GM12878 (cell line): ENCODE measurements around the gene RNF40. TPM values are rescaled to one million over a fixed set of nuclear protein-coding genes. Genes with fewer than 3 reads are reported as not detected.

Experiments
- ATAC-seq: fragments of 200-7000 bp; cut with Tn5 transposase; 3 replicates; pipeline ENCODE4 v1.9.1; 2020; ENCODE audit warnings: mild to moderate bottlenecking, moderate library complexity
- BruUV-seq: library from RNA; stranded (reverse); fragments of 400-500 nt; replicated peaks from 2 replicates; lab custom pipeline; 2021; lab: Mats Ljungman, UMichigan
- CTCF ChIA-PET: fragments of 300-600 bp; sonication (Branson Sonifier 250); formaldehyde crosslinking; extraction: SDS; loops from one replicate; lab custom pipeline; 2021; ENCODE audit warnings: inconsistent platforms; lab: Yijun Ruan, JAX
- POLR2A ChIA-PET: fragments of 350-600 bp; formaldehyde crosslinking; extraction: SDS; loops from one replicate; lab custom pipeline; 2021; ENCODE audit warnings: inconsistent platforms; lab: Charles Lee
- RAD21 ChIA-PET: fragments of 300-600 bp; sonication (Branson Sonifier 250); formaldehyde crosslinking; loops from one replicate; lab custom pipeline; 2023; ENCODE audit warnings: antibody characterized with exemption; ENCODE audit not compliant: unreplicated experiment; lab: Charles Lee
- SMC1A ChIA-PET: fragments of 300-600 bp; sonication (Branson Sonifier 250); formaldehyde crosslinking; loops from one replicate; lab custom pipeline; 2023; ENCODE audit not compliant: unreplicated experiment, uncharacterized antibody; lab: Charles Lee
- DNase-seq: peaks from one replicate; pipeline ENCODE4 v3.0.0-alpha.2; 2011; ENCODE audit warnings: low read depth, low spot score
- FAIRE-seq: peaks from 3 replicates; lab custom pipeline; 2011; peaks lifted over from hg19 to GRCh38; lab: Jason Lieb, UNC
- H2AFZ ChIP-seq: 2 replicates; pipeline ENCODE4 v1.6.0; 2011; ENCODE audit warnings: low read depth, low read length, control low read depth; ENCODE audit not compliant: control insufficient read depth
- H3K27ac ChIP-seq: 2 replicates; pipeline ENCODE4 v1.5.1; 2011; ENCODE audit warnings: control low read depth; ENCODE audit not compliant: control insufficient read depth, insufficient read depth
- H3K27me3 ChIP-seq, 2 experiments: replicated peaks in 1 of 2; 2 replicates each; pipeline versions ENCODE4 v1.6.0 to v1.6.1; 2011; ENCODE audit warnings: low read length in 1 of 2; ENCODE audit not compliant: control insufficient read depth in 2 of 2, insufficient read depth in 2 of 2
- H3K36me3 ChIP-seq, 2 experiments: 2 replicates each; pipeline ENCODE4 v1.5.1; 2011; ENCODE audit warnings: low read length in 1 of 2; ENCODE audit not compliant: control insufficient read depth in 2 of 2, insufficient read depth in 2 of 2
- H3K4me1 ChIP-seq: 2 replicates; pipeline ENCODE4 v1.6.1; 2011; ENCODE audit warnings: mild to moderate bottlenecking, low read length, moderate library complexity, mixed read lengths; ENCODE audit not compliant: control insufficient read depth, insufficient read depth
- H3K4me2 ChIP-seq: 2 replicates; pipeline ENCODE4 v1.6.0; 2011; ENCODE audit warnings: control low read depth; ENCODE audit not compliant: control insufficient read depth, insufficient read depth
- H3K4me3 ChIP-seq: fragments of 200-600 bp; sonication (generic); 2 replicates; pipeline ENCODE4 v1.5.1; 2016
- H3K79me2 ChIP-seq: 2 replicates; pipeline ENCODE4 v1.6.0; 2011; ENCODE audit warnings: low read length; ENCODE audit not compliant: control insufficient read depth, insufficient read depth
- H3K9ac ChIP-seq: 2 replicates; pipeline ENCODE4 v1.8.0; 2011; ENCODE audit warnings: low read length, control low read depth, mixed read lengths; ENCODE audit not compliant: control insufficient read depth, insufficient read depth
- H3K9me3 ChIP-seq: replicated peaks from 3 replicates; pipeline ENCODE4 v1.5.1; 2011; ENCODE audit warnings: mild to moderate bottlenecking, low read length; ENCODE audit not compliant: control insufficient read depth, insufficient read depth
- H4K20me1 ChIP-seq: 2 replicates; pipeline ENCODE4 v1.6.0; 2011; ENCODE audit not compliant: control insufficient read depth, insufficient read depth
- BHLHE40 ChIP-seq, 2 experiments: fragments of 450-650 bp in 1 of 2; IDR thresholded peaks; 2 replicates each; pipeline ENCODE4 v1.6.1; 2011 to 2017; ENCODE audit warnings: low read depth in 2 of 2, borderline replicate concordance in 1 of 2, improper control_type of control experiment in 1 of 2, low read length in 1 of 2, mild to moderate bottlenecking in 1 of 2
- IRF4 ChIP-seq: IDR thresholded peaks from 2 replicates; pipeline ENCODE4 v1.6.1; 2011; ENCODE audit warnings: low read depth, low read length
- RAD51 ChIP-seq: fragments of 450-650 bp; IDR thresholded peaks from 2 replicates; pipeline ENCODE4 v1.6.1; 2016; ENCODE audit warnings: moderate library complexity, mild to moderate bottlenecking, inconsistent platforms
- ZNF592 ChIP-seq: fragments of 450-650 bp; IDR thresholded peaks from 2 replicates; pipeline ENCODE4 v1.6.1; 2017; ENCODE audit warnings: mild to moderate bottlenecking, moderate library complexity
- WGBS: methylation state at CpG from one replicate; pipeline ENCODE4 v1.1.6; 2016; ENCODE audit warnings: low lambda C conversion rate; ENCODE audit not compliant: insufficient replicate concordance, insufficient coverage; ENCODE audit errors: missing lambda C conversion rate; 5-methylcytosine and 5-hydroxymethylcytosine counted together
- in situ Hi-C: fragments of 300-500 bp; cut with MboI; formaldehyde crosslinking; loops from 9 replicates; pipeline ENCODE4 v1.14.3; 2018; ENCODE audit warnings: mixed read lengths
- intact Hi-C: fragments of 100-400 bp; cut with micrococcal nuclease; formaldehyde crosslinking; loops from one replicate; pipeline ENCODE4 v1.14.2; 2022; ENCODE audit not compliant: unreplicated experiment
- polyA plus RNA-seq, 11 experiments: library from polyadenylated mRNA; depleted of rRNA in 4 of 11; unstranded in 6 of 11; stranded (reverse) in 5 of 11; fragments of >200 nt; fragmentation: Nextera tagmentation in 4 of 11; fragmentation: Illumina TruSeq in 1 of 11; extraction: Ambion mirVana in 4 of 11; extraction: Trizol in 1 of 11; gene quantifications; 1 replicate in 1 of 11; 2 replicates in 10 of 11; pipeline versions ENCODE4 v1.2.1 to v1.2.3, GENCODE V29; 2011 to 2016; ENCODE audit warnings: inconsistent platforms in 2 of 11, missing spikeins in 2 of 11, low read depth in 1 of 11
- total RNA-seq, 4 experiments: library from RNA; depleted of rRNA in 3 of 4; stranded (reverse); fragments of >200 nt in 3 of 4; fragmentation: Illumina TruSeq in 1 of 4; extraction: Trizol in 1 of 4; gene quantifications; 2 replicates each; pipeline versions ENCODE4 v1.2.1 to v1.2.3, GENCODE V29; 2013 to 2021

RNF40 gene
- total and polyA plus RNA-seq, 10 of the 15 experiments (the other 5 are each of a cell fraction or from before 2014, with no cell fraction given) = 3.7 to 97.6 (median 58.4) TPM

GRCh38 chr16:30769379-30770089 lies 7.4 kb downstream of the RNF40 start:
- Histone ChIP-seq H3K9me3 (no peaks in the 10 kb centered on the region), H3K36me3 (peaks cover 40 to 48% of the 10 kb centered on the region in 2 experiments; a peak in 3 of 4 replicates), H3K27ac (no peak overlapping the region), H3K4me3 (no peak overlapping the region), H3K9ac (no peak overlapping the region), H3K4me1 (no peaks in the 10 kb centered on the region), H3K27me3 (no peaks in the 10 kb centered on the region), H3K79me2 (no peaks in the 10 kb centered on the region), H4K20me1 (no peaks in the 10 kb centered on the region), H2AFZ (no peak overlapping the region), H3K4me2 (no peak overlapping the region)
- DNase-seq = no peak
- POLR2A ChIA-PET = interaction anchor here (0.5 to 0.8 kb wide), 3 partner anchors 22 to 373 kb away, joined by 3 to 6 read pairs (median 4); partner anchors contain the start of gene PHKG2
- WGBS = 65% methylated on average over 17 of the region's 17 CpGs
- CTCF ChIA-PET = interaction anchor here (1.4 to 3.6 kb wide), 2 partner anchors 45 to 172 kb away, joined by 3 to 13 read pairs; no protein-coding TSS in a partner anchor
- ATAC-seq = no peak
- no peak for TF ChIP-seq BHLHE40 (IDR thresholded peaks at IDR 0.05; ENCODE audit: borderline replicate concordance in 1 of 2, low read depth in 2 of 2, low read length in 1 of 2)
- no peak for FAIRE-seq
- intact Hi-C loops = no loop called here
- RAD21 ChIA-PET = no interaction called here
- BruUV-seq = no TSS peak
- SMC1A ChIA-PET = interaction anchor here (0.7 kb wide), 1 partner anchor 103 kb away, joined by 3 read pairs; no protein-coding TSS in a partner anchor
- in situ Hi-C loops = loop anchor here (25.0 kb wide), 1 partner anchor 1118 kb away; no protein-coding TSS in a partner anchor

GRCh38 chr16:30771726-30772125 lies 9.6 kb downstream of the RNF40 start:
- intact Hi-C loops = no loop called here
- DNase-seq (no peak), ATAC-seq (no peak), FAIRE-seq (no peak)
- ChIA-PET POLR2A (interaction anchor here (1.2 kb wide), 1 partner anchor 24 kb away, joined by 4 read pairs; the partner anchor contains the start of gene PHKG2), RAD21 (no interaction called here), SMC1A (no interaction called here), CTCF (interaction anchor here (0.9 kb wide), 1 partner anchor 9 kb away, joined by 4 read pairs; no protein-coding TSS in a partner anchor)
- in situ Hi-C loops = loop anchor here (25.0 kb wide), 1 partner anchor 1116 kb away; no protein-coding TSS in a partner anchor
- Histone ChIP-seq H3K36me3 (peaks cover 20 to 32% of the 10 kb centered on the region in 2 experiments; a peak in 3 of 4 replicates), H2AFZ (no peak overlapping the region), H3K27ac (no peak overlapping the region), H3K4me2 (no peak overlapping the region), H3K79me2 (peaks cover 2% of the 10 kb centered on the region; the same call in 1 of the 2 replicates), H3K4me1 (no peaks in the 10 kb centered on the region), H3K27me3 (no peaks in the 10 kb centered on the region), H3K9me3 (no peaks in the 10 kb centered on the region), H4K20me1 (no peaks in the 10 kb centered on the region), H3K9ac (no peak overlapping the region), H3K4me3 (no peak overlapping the region)
- no peak for TF ChIP-seq ZNF592
- TF ChIP-seq IRF4 = no peak
- no peak for TF ChIP-seq RAD51
- BruUV-seq = no TSS peak
- WGBS = 95% methylated on average over 14 of the region's 14 CpGs
